Measurements from ENCODE around the gene ISM2. TPM values are rescaled to one million over a fixed set of nuclear protein-coding genes. Genes with fewer than 3 reads are reported as not detected.
A peak's percentile ranks its signal among the peaks of the same experiment; 100 is the strongest.

The ISM2 gene
- total and polyA plus RNA-seq, 9 of the 15 experiments (the other 6 are each of a cell fraction or from before 2014, with no cell fraction given), result 0.08 to 0.11 TPM; not detected in 7

GRCh38 chr14:77457522-77458248 is 40.9 kb downstream of the ISM2 start, which contains the start of the genes AHSA1 and VIPAS39 (continued):
- TF ChIP-seq THAP7 (CRISPR knock-in tag; IDR thresholded peaks at IDR 0.05) (no peak), EGR1 (conservative IDR thresholded peaks at IDR 0.05) (peak; percentile 36; the same call in 1 of the 2 replicates), DPF2 (IDR thresholded peaks at IDR 0.05) (no peak), U2AF1 (optimal IDR thresholded peaks at IDR 0.05; ENCODE audit: low read depth, low read length) (no peak), ZNF311 (CRISPR knock-in tag; IDR thresholded peaks at IDR 0.05) (peak; percentile 32; the same call in 1 of the 2 replicates), HMG20A (CRISPR knock-in tag; conservative IDR thresholded peaks at IDR 0.05) (no peak), STAT5A (IDR thresholded peaks at IDR 0.05; ENCODE audit: borderline replicate concordance, low read length) (no peak), GABPA (tag; conservative IDR thresholded peaks at IDR 0.05; ENCODE audit: low read depth) (peak; percentile 98), ZNF449 (CRISPR knock-in tag; IDR thresholded peaks at IDR 0.05) (no peak), ZNF696 (CRISPR knock-in tag; conservative IDR thresholded peaks at IDR 0.05) (no peak), CEBPG (CRISPR knock-in tag; IDR thresholded peaks at IDR 0.05) (no peak), CEBPG (tag; conservative IDR thresholded peaks at IDR 0.05 in 1 of 2, IDR thresholded peaks at IDR 0.05 in 1 of 2) (no peak), ZNF785 (CRISPR knock-in tag; IDR thresholded peaks at IDR 0.05) (no peak), ZNF224 (CRISPR knock-in tag; IDR thresholded peaks at IDR 0.05) (no peak), HCFC1 (IDR thresholded peaks at IDR 0.05; ENCODE audit: low read depth, low read length) (peak; percentile 94)
- TF ChIP-seq, protein P1, sequence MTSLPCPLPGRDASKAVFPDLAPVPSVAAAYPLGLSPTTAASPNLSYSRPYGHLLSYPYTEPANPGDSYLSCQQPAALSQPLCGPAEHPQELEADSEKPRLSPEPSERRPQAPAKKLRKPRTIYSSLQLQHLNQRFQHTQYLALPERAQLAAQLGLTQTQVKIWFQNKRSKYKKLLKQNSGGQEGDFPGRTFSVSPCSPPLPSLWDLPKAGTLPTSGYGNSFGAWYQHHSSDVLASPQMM (CRISPR knock-in tag; IDR thresholded peaks at IDR 0.05), result no peak
- TF ChIP-seq, protein P2, sequence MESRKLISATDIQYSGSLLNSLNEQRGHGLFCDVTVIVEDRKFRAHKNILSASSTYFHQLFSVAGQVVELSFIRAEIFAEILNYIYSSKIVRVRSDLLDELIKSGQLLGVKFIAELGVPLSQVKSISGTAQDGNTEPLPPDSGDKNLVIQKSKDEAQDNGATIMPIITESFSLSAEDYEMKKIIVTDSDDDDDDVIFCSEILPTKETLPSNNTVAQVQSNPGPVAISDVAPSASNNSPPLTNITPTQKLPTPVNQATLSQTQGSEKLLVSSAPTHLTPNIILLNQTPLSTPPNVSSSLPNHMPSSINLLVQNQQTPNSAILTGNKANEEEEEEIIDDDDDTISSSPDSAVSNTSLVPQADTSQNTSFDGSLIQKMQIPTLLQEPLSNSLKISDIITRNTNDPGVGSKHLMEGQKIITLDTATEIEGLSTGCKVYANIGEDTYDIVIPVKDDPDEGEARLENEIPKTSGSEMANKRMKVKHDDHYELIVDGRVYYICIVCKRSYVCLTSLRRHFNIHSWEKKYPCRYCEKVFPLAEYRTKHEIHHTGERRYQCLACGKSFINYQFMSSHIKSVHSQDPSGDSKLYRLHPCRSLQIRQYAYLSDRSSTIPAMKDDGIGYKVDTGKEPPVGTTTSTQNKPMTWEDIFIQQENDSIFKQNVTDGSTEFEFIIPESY (CRISPR knock-in tag; IDR thresholded peaks at IDR 0.05), result no peak
